Measurements from ENCODE around the gene SRSF11.
"Not testable (repeated sequence)": the region's sequence is repeated elsewhere in the genome, so short reads cannot be mapped to it uniquely, and the experiment has no call there.

The SRSF11 gene, protein sequence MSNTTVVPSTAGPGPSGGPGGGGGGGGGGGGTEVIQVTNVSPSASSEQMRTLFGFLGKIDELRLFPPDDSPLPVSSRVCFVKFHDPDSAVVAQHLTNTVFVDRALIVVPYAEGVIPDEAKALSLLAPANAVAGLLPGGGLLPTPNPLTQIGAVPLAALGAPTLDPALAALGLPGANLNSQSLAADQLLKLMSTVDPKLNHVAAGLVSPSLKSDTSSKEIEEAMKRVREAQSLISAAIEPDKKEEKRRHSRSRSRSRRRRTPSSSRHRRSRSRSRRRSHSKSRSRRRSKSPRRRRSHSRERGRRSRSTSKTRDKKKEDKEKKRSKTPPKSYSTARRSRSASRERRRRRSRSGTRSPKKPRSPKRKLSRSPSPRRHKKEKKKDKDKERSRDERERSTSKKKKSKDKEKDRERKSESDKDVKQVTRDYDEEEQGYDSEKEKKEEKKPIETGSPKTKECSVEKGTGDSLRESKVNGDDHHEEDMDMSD

DNA sequence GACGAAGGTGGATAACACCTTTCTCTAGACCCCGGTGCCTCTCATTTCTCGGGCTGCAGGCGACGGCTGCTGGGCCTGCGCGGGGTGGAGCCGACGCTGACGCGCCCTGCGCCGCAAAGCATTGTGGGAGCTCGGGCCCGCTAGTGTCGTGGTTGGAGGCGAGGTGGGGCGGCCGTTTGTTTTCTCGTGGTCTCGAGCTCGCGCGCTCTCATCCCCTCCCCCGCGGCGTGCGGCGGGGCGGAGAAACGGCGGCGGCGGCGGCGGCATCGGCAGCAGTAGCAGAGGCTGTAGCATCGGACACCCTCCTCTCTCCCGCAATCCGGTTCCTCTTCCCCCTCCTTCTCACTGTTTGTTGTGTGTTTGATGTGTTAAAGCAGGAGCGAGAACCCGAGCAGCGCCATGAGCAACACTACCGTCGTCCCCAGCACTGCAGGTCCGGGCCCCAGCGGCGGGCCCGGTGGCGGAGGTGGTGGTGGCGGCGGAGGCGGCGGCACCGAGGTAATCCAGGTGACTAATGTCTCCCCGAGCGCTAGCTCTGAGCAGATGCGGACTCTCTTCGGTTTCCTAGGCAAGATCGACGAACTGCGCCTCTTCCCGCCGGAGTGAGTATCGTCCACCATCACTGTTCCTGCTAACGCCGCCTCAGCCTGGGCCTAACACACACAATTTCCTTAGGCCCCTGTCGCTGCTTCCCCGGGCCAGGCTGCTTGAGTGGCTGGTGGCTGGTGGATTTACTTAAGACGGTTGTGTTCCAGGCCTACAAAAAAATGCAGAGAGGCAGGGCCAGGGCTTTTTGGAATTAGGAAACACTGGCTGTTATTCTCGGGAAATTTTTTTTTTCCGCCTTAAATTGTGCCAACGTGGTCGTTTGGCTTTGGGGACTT lies at the start of gene SRSF11:
TSS of gene SRSF11 (plus strand) at position 143 of the 884 bp plus-strand sequence. CDS start at position 400, 257 bp downstream.
- peak; percentile 92 for DNase-seq (ENCODE audit: low read depth)

GRCh38 chr1:70171512-70171911 lies 49.7 kb upstream of the SRSF11 start:
- DNase-seq (ENCODE audit: low read depth), result no peak

DNA sequence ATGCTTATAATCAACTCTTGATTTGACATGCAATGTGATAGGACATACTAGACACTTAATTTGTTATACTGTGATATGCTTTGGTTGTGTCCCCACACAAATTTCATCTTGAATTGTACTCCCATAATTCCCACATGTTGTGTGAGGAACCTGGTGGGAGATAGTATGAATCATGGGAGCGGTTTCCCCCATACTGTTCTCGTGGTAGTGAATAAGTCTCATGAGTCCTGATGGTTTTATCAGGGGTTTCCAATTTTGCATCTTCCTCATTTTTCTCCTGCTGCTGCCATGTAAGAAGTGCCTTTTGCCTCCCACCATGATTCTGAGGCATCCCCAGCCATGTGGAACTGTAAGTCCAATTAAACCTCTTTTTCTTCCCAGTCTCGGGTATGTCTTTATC lies 36.0 kb upstream of the SRSF11 start:
- DNase-seq (ENCODE audit: low read depth), result not testable (repeated sequence)

- no peak for DNase-seq (ENCODE audit: low read depth)
These were observed 32.7 kb upstream of the SRSF11 start for GRCh38 chr1:70188522-70188921.

DNA sequence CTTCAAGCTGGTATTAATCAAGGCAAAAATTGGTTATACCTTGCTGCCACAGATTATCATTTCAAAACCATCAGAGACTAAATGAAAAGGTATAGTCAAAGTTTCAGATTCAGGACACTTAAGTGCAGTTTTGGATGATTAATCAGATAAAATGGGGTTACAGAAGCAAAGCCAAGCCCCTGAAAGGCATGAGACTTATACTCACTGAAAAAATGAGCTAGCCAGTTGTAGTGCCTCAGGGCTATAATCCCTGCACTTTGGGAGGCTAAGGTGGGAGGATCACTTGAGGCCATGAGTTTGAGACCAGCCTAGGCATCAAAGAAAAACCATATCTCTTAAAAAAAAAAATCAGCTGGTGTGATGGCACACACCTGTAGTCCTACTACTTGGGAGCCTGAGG lies 31.0 kb upstream of the SRSF11 start:
- DNase-seq (ENCODE audit: low read depth), result no peak

DNA sequence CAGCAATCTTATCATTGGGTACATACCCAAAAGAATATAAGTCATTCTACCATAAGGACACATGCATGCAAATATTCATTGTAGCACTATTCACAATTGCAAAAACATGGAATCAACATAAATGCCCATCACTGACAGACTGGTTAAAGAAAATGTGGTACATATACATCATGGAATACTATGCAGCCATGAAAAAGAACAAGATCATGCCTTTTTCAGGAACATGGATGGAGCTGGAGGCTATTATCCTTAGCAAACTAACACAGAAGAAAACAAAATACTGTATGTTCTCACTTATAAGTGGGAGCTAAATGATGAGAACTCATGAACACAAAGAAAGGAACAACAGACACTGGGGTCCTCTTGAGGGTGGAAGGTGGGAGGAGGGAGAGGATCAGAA lies 28.7 kb upstream of the SRSF11 start:
- DNase-seq (ENCODE audit: low read depth), result not testable (repeated sequence)

GRCh38 chr1:70194601-70195000 lies 26.6 kb upstream of the SRSF11 start:
- DNase-seq (ENCODE audit: low read depth), result no peak

DNA sequence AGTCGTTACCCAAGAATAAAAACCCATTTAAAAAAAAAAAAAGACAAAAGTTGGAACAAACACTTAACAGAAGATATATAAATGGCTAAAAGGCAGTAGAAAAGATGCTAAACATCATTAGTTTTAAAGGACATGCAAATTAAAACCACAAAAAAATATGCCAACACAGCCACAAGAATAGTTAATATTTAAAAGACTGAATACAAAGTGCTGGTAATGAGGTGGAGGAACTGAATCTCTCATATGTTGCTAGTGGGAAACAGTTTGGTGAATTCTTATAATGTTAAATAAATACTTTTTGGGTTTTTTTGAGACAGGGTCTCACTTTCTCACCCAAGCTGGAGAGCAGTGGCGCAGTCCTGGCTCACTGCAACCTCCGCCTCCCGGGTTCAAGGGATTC lies 25.8 kb upstream of the SRSF11 start:
- no peak for DNase-seq (ENCODE audit: low read depth)

DNA sequence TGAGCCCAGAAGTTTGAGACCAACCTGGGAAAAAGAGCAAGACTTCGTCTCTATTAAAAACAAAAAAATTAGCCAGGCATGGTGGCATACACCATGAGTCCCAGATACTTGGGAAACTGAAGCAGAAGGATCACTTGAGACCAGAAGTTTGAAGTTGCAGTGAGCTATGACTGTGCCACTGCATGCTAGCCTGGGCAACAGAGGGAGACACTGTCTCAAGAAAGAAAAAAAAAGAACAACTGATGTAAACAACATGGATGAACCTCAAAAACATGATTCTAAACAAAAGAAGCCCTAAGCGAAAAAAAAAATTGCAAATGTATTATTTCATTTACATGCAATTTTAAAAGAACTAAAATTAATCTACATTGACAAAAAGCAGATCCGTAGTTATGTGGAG lies 24.8 kb upstream of the SRSF11 start:
- no peak for DNase-seq (ENCODE audit: low read depth)

DNA sequence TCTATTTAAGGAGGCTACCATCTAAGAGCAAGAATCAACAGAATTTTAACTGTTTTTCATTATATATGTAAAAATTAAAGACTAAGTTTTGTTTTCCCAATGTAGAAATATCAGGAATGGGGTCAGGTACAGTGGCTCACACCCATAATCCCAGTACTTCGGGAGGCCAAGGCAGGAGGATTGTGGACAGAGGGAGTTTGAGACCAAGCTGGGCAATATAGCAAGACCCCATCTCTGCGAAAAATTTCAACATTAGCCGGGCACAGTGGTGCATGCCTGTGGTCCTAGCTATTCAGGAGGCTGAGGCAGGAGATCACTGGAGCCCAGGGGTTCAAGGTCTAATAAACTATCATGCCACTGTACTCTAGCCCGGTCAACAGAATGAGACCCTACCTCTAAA lies 21.1 kb upstream of the SRSF11 start:
- no peak for DNase-seq (ENCODE audit: low read depth)

DNA sequence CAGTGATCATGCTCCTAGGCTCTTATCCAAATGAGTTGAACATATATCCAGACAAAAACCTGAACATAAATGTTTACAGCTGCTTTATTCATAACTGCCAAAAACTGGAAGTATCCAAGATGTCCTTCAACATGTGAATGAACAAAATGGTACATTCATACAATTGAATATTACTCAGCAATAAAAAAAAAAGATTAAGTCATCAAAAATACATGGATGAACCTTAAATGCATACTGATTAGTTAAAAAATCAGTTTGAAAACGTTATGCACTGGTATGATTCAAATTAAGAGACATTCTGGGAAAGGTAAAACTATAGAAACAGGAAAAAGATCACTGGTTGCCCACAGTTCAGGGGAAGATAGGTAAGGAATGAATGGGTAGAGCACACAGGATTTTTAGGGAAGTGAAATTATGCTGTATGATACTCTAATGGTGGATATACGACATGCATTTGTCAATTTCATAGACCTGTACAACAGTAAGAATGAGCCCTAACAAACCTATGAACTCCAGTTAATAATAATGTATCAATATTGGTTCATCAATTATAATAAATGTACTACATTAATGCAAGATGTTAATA lies 18.9 kb upstream of the SRSF11 start:
- DNase-seq (ENCODE audit: low read depth), result no peak

- no peak for DNase-seq (ENCODE audit: low read depth)
These were observed 17.0 kb upstream of the SRSF11 start for GRCh38 chr1:70204139-70204538.

GRCh38 chr1:70204600-70204999 lies 16.6 kb upstream of the SRSF11 start:
- no peak for DNase-seq (ENCODE audit: low read depth)

GRCh38 chr1:70205071-70205433 lies 16.1 kb upstream of the SRSF11 start:
- DNase-seq (ENCODE audit: low read depth), result no peak

DNA sequence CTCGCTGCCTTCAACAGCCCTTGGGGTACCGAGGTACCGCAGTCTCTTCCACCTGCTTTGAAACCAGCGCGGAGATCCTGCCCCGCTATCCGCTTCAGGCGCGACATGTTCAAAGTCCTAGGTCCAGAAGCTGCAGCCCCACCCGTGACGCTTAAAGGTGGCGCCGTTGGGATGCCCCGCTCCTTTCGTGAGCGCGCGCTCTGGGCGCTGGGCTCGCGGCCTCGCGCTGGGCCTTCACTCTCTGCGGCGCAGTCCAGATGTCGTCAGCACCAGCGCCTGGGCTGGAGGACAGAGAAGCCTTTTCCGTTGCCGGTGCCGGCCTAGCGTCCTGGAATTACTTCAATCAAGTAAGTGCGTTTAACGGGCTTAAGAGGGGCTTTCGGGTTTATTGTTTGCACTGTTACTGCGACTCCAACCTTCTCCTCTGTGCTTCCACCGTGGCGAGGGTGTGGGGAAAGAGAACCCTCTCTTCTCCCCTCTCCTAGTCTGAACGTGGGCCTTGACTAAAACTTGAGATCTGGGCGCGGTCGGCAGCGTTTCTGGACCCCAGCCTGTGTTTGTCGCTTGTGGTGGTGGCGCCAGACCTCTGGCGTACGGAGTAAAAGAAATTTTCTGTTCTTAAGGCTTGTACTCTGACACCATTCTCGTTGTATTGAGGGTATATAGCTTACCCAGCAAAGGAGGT lies 15.6 kb upstream of the SRSF11 start, which contains the start of gene LRRC40:
TSS of gene LRRC40 (minus strand) at position 146 of the 685 bp plus-strand sequence. CDS start at position 107, 39 bp downstream.
- DNase-seq (ENCODE audit: low read depth), result peak; percentile 89

DNA sequence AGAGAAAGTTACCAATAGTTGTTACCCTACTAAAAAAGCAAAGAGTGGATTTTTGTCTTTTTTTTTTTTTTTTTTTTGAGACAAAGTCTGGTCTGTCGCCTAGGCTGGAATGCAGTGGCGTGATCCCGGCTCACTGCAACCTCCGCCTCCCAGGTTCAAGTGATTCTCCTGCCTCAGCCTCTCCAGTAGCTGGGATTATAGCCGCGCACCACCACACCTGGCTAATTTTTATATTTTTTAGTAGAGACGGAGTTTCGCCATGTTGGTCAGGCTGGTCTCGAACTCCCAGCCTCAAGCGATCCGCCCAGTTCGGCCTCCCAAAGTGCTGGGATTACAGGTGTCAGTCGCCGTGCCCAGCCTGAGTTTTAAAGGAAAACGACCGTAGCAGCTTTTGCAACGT lies 14.3 kb upstream of the SRSF11 start:
- DNase-seq (ENCODE audit: low read depth), result not testable (repeated sequence)

GRCh38 chr1:70207492-70207891 lies 13.7 kb upstream of the SRSF11 start:
- no peak for DNase-seq (ENCODE audit: low read depth)

DNA sequence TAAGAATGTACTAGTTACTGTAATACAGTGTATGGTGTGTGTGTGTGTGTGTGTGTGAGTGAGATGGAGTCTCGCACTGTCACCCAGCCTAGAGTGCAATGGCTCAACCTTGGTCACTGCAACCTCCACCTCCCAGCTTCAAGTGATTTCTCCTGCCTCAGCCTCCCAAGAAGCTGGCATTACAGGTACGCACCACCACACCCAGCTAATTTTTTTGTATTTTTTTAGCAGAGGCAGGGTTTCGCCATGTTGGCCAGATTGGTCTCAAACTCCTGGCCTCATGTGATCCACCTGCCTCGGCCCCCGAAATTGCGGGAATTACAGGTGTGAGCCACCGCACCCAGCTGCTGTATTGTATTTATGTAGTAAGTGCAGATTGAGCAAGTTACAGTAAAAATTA lies 12.9 kb upstream of the SRSF11 start:
- DNase-seq (ENCODE audit: low read depth), result no peak

DNA sequence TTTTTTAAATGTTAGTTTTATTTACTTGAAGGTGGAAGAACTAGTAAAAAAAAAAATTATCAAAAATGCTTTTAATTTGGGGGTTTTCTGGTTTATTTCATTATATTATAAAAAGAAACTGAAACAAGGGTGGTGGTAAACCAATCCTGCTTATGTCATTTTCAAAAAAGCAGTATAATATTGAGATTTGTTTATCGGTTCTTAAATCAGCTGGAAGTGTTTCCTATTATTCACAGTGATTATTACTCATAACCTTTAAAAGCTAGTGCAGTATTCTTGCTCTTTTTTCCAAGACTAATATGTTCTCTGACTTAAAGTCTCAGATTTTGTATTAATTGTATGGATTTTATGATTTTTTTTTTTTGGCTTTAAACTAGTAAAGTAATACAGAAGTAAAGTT lies 10.4 kb upstream of the SRSF11 start:
- DNase-seq (ENCODE audit: low read depth), result no peak

DNA sequence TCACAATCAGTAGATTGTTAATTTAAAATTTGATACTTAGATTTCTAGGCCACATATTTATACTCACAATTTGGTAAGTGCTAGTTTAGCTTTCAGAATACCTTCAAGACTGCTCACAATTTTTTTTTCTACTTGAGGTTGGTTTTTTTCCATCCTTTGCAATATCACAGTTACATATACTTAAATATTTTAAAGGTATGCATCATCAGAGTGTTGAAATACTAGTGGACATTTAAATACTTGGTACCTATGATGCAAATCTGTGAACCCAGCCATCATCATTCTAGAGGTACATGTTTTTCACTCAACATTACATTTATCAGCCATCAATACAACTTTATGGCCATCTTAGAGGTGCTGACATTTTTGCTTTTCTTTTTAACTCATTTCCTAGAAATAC lies 9.6 kb upstream of the SRSF11 start:
- DNase-seq (ENCODE audit: low read depth), result no peak

- DNase-seq (ENCODE audit: low read depth), result no peak
These were observed 1.2 kb upstream of the SRSF11 start for GRCh38 chr1:70220015-70220414.

Data from T-helper 22 cell (primary cell).